HUES48 (cell line): Measurements from ENCODE around the gene CENATAC.
"Not testable (repeated sequence)": the region's sequence is repeated elsewhere in the genome, so short reads cannot be mapped to it uniquely, and the experiment has no call there.

ENCODE experiments used
- H3K27ac ChIP-seq: one replicate; pipeline ENCODE4 v1.7.0; 2013; ENCODE audit warnings: low read depth, low read length, inconsistent platforms
- H3K27me3 ChIP-seq: 2 replicates; pipeline ENCODE4 v1.6.1; 2013; ENCODE audit warnings: mild to moderate bottlenecking, low read length; ENCODE audit not compliant: control insufficient read depth, insufficient read depth
- H3K36me3 ChIP-seq: 2 replicates; pipeline ENCODE4 v1.6.1; 2013; ENCODE audit warnings: low read length; ENCODE audit not compliant: control insufficient read depth, insufficient read depth
- H3K4me1 ChIP-seq: 2 replicates; pipeline ENCODE4 v1.6.1; 2013; ENCODE audit warnings: mild to moderate bottlenecking, low read length; ENCODE audit not compliant: control insufficient read depth, insufficient read depth
- H3K4me3 ChIP-seq: 2 replicates; pipeline ENCODE4 v1.5.1; 2013; ENCODE audit warnings: mild to moderate bottlenecking, low read depth, low read length
- H3K9ac ChIP-seq: 2 replicates; pipeline ENCODE4 v1.6.1; 2013; ENCODE audit warnings: mild to moderate bottlenecking, low read depth, low read length, moderate library complexity
- H3K9me3 ChIP-seq: 2 replicates; pipeline ENCODE4 v1.6.1; 2013; ENCODE audit warnings: low read length; ENCODE audit not compliant: control insufficient read depth, insufficient read depth

CENATAC gene

GRCh38 chr11:118969508-118969907, 28.4 kb upstream of the CENATAC start:
- not testable (repeated sequence) for H3K27ac ChIP-seq, H3K4me3 ChIP-seq, H3K27me3 ChIP-seq, H3K4me1 ChIP-seq, H3K9ac ChIP-seq, H3K9me3 ChIP-seq, H3K36me3 ChIP-seq

GRCh38 chr11:118971646-118972045, 26.3 kb upstream of the CENATAC start, which contains the start of gene FOXR1:
Gene FOXR1, plus strand, starts transcription at chr11:118971761. Its CDS starts 171 bp downstream, at chr11:118971932.
- Histone ChIP-seq H3K4me3 (no peak within 1 kb of the TSS), H3K27me3 (no peaks in the 10 kb centered on the region; the same call in 1 of the 2 replicates), H3K36me3 (no peaks in the 10 kb centered on the region), H3K27ac (no peak within 1 kb of the TSS), H3K4me1 (no peaks in the 10 kb centered on the region), H3K9ac (no peak within 1 kb of the TSS), H3K9me3 (no peaks in the 10 kb centered on the region)

- no peak overlapping the region for H3K27ac ChIP-seq
- H3K9ac ChIP-seq: no peak overlapping the region
- no peaks in the 10 kb centered on the region; the same call in 1 of the 2 replicates for H3K27me3 ChIP-seq
- H3K9me3 ChIP-seq: no peaks in the 10 kb centered on the region
- H3K36me3 ChIP-seq: no peaks in the 10 kb centered on the region
- H3K4me3 ChIP-seq: no peak overlapping the region
- H3K4me1 ChIP-seq: peaks cover 1% of the 10 kb centered on the region; the same call in 1 of the 2 replicates
Observed at GRCh38 chr11:118973985-118974384, 24.0 kb upstream of the CENATAC start.

- Histone ChIP-seq H3K9ac (no peak overlapping the region), H3K27me3 (no peaks in the 10 kb centered on the region; the same call in 1 of the 2 replicates), H3K4me1 (peaks cover 15% of the 10 kb centered on the region; the same call in 1 of the 2 replicates), H3K9me3 (no peaks in the 10 kb centered on the region), H3K36me3 (no peaks in the 10 kb centered on the region), H3K27ac (no peak overlapping the region), H3K4me3 (no peak overlapping the region)
Observed at GRCh38 chr11:118975771-118976709, 21.9 kb upstream of the CENATAC start.

- H3K27me3 ChIP-seq: no peaks in the 10 kb centered on the region; the same call in 1 of the 2 replicates
- no peaks in the 10 kb centered on the region for H3K36me3 ChIP-seq
- H3K4me1 ChIP-seq: peaks cover 15% of the 10 kb centered on the region; the same call in 1 of the 2 replicates
- H3K9ac ChIP-seq: no peak overlapping the region
- no peak overlapping the region for H3K27ac ChIP-seq
- no peaks in the 10 kb centered on the region for H3K9me3 ChIP-seq
- no peak overlapping the region for H3K4me3 ChIP-seq
Observed at GRCh38 chr11:118979434-118979833, 18.5 kb upstream of the CENATAC start.

GRCh38 chr11:118980191-118980881, 17.6 kb upstream of the CENATAC start:
- Histone ChIP-seq H3K27ac (no peak overlapping the region), H3K36me3 (no peaks in the 10 kb centered on the region), H3K9ac (no peak overlapping the region), H3K9me3 (no peaks in the 10 kb centered on the region), H3K27me3 (no peaks in the 10 kb centered on the region; the same call in 1 of the 2 replicates), H3K4me1 (peaks cover 15% of the 10 kb centered on the region; the same call in 1 of the 2 replicates), H3K4me3 (no peak overlapping the region)

- not testable (repeated sequence) for H3K4me3 ChIP-seq, H3K9ac ChIP-seq, H3K27me3 ChIP-seq, H3K27ac ChIP-seq, H3K9me3 ChIP-seq, H3K36me3 ChIP-seq
- peaks cover 11% of the 10 kb centered on the region; the same call in 1 of the 2 replicates for H3K4me1 ChIP-seq
Observed at GRCh38 chr11:118984337-118984736, 13.6 kb upstream of the CENATAC start.

- H3K9ac ChIP-seq: no peak overlapping the region
- no peaks in the 10 kb centered on the region for H3K9me3 ChIP-seq
- no peaks in the 10 kb centered on the region for H3K36me3 ChIP-seq
Observed at GRCh38 chr11:118984825-118985224, 13.1 kb upstream of the CENATAC start.

GRCh38 chr11:118988280-118988679, 9.7 kb upstream of the CENATAC start:
- Histone ChIP-seq H3K9me3 (no peaks in the 10 kb centered on the region; the same call in 1 of the 2 replicates), H3K4me3 (no peak overlapping the region), H3K9ac (no peak overlapping the region), H3K4me1 (no peaks in the 10 kb centered on the region), H3K27ac (no peak overlapping the region), H3K27me3 (no peaks in the 10 kb centered on the region), H3K36me3 (no peaks in the 10 kb centered on the region)

More at GRCh38 chr11:118984825-118985224, 13.1 kb upstream of the CENATAC start:
- H3K4me3 ChIP-seq: no peak overlapping the region
- peaks cover 10% of the 10 kb centered on the region; the same call in 1 of the 2 replicates for H3K4me1 ChIP-seq
- H3K27me3 ChIP-seq: no peaks in the 10 kb centered on the region
- H3K27ac ChIP-seq: no peak overlapping the region

- H3K9ac ChIP-seq, H3K4me1 ChIP-seq, H3K4me3 ChIP-seq, H3K36me3 ChIP-seq, H3K27me3 ChIP-seq, H3K27ac ChIP-seq, H3K9me3 ChIP-seq: not testable (repeated sequence)
Observed at GRCh38 chr11:118991486-118992038, 6.4 kb upstream of the CENATAC start.
